Mesenchymal stem cell (in vitro differentiated cells and primary cell): ENCODE results near the gene NR2F1.

ENCODE experiments used
- DNase-seq: peaks from one replicate; pipeline ENCODE4 v3.0.0-alpha.2; 2013
- H2AFZ ChIP-seq: one replicate; pipeline ENCODE4 v1.6.1; 2013; ENCODE audit warnings: low read depth, mild to moderate bottlenecking, control low read depth, inconsistent platforms, low read length, moderate library complexity
- H2AK5ac ChIP-seq: 2 replicates; pipeline ENCODE4 v1.6.1; 2013; ENCODE audit warnings: low read length, moderate library complexity, mild to moderate bottlenecking, inconsistent platforms; ENCODE audit not compliant: severe bottlenecking
- H2BK120ac ChIP-seq: one replicate; pipeline ENCODE4 v1.6.1; 2013; ENCODE audit warnings: low read depth, mild to moderate bottlenecking, inconsistent platforms, low read length, moderate library complexity
- H2BK12ac ChIP-seq, 2 experiments: one replicate each; pipeline ENCODE4 v1.6.1; 2013; ENCODE audit warnings: inconsistent platforms in 2 of 2, low read length in 2 of 2, mild to moderate bottlenecking in 2 of 2, moderate library complexity in 2 of 2, control low read depth in 1 of 2
- H2BK15ac ChIP-seq: one replicate; pipeline ENCODE4 v1.6.1; 2013; ENCODE audit warnings: mild to moderate bottlenecking, low read depth, inconsistent platforms; ENCODE audit not compliant: poor library complexity, severe bottlenecking
- H2BK5ac ChIP-seq: 2 replicates; pipeline ENCODE4 v1.6.1; 2013; ENCODE audit warnings: low read depth, mild to moderate bottlenecking, low read length, control low read depth, inconsistent platforms; ENCODE audit not compliant: poor library complexity, severe bottlenecking
- H3K14ac ChIP-seq, 2 experiments: one replicate each; pipeline ENCODE4 v1.6.1; 2013; ENCODE audit warnings: inconsistent platforms in 2 of 2, low read length in 2 of 2, control low read depth in 1 of 2, mild to moderate bottlenecking in 1 of 2, moderate library complexity in 1 of 2
- H3K18ac ChIP-seq, 2 experiments: one replicate each; pipeline ENCODE4 v1.6.1; 2013; ENCODE audit warnings: inconsistent platforms in 2 of 2, low read length in 2 of 2, control low read depth in 1 of 2, low read depth in 1 of 2, mild to moderate bottlenecking in 1 of 2
- H3K23ac ChIP-seq, 2 experiments: one replicate each; pipeline ENCODE4 v1.6.1; 2013; ENCODE audit warnings: inconsistent platforms in 2 of 2, low read length in 2 of 2, mild to moderate bottlenecking in 2 of 2, moderate library complexity in 2 of 2, control low read depth in 1 of 2
- H3K27ac ChIP-seq: 2 replicates; pipeline ENCODE4 v1.5.1; 2013; ENCODE audit warnings: mild to moderate bottlenecking, moderate library complexity, low read length, control low read depth, inconsistent platforms; ENCODE audit not compliant: poor library complexity, severe bottlenecking
- H3K27me3 ChIP-seq, 2 experiments: 2 replicates each; pipeline versions ENCODE4 v1.6.1 to v1.7.0; 2013; ENCODE audit warnings: low read length in 2 of 2, mild to moderate bottlenecking in 2 of 2, moderate library complexity in 2 of 2, control low read depth in 1 of 2, inconsistent platforms in 1 of 2; ENCODE audit not compliant: control insufficient read depth in 1 of 2, insufficient read depth in 1 of 2
- H3K36me3 ChIP-seq, 2 experiments: 2 replicates each; pipeline versions ENCODE4 v1.6.1 to v1.7.0; 2013; ENCODE audit warnings: low read length in 2 of 2, control low read depth in 1 of 2, inconsistent platforms in 1 of 2, low read depth in 1 of 2, mild to moderate bottlenecking in 1 of 2; ENCODE audit not compliant: insufficient read depth in 2 of 2, control insufficient read depth in 1 of 2
- H3K4ac ChIP-seq, 2 experiments: one replicate each; pipeline ENCODE4 v1.6.1; 2013; ENCODE audit warnings: inconsistent platforms in 2 of 2, low read length in 2 of 2, mild to moderate bottlenecking in 2 of 2, moderate library complexity in 2 of 2, control low read depth in 1 of 2, low read depth in 1 of 2
- H3K4me1 ChIP-seq: 2 replicates; pipeline ENCODE4 v1.6.1; 2013; ENCODE audit warnings: low read depth, low read length, control low read depth; ENCODE audit not compliant: control insufficient read depth, insufficient read depth
- H3K4me2 ChIP-seq: 2 replicates; pipeline ENCODE4 v1.6.1; 2013; ENCODE audit warnings: low read length, mild to moderate bottlenecking, inconsistent platforms; ENCODE audit not compliant: poor library complexity, severe bottlenecking
- H3K4me3 ChIP-seq, 2 experiments: 2 replicates each; pipeline versions ENCODE4 v1.5.1 to v1.7.0; 2013; ENCODE audit warnings: low read length in 2 of 2, mild to moderate bottlenecking in 2 of 2, control low read depth in 1 of 2, low read depth in 1 of 2; ENCODE audit not compliant: insufficient read depth in 1 of 2
- H3K79me1 ChIP-seq: replicated peaks from 2 replicates; pipeline ENCODE4 v1.6.1; 2013; ENCODE audit warnings: mild to moderate bottlenecking, control low read depth, low read length, inconsistent platforms; ENCODE audit not compliant: poor library complexity, severe bottlenecking
- H3K9ac ChIP-seq: 2 replicates; pipeline ENCODE4 v1.7.0; 2013; ENCODE audit warnings: mild to moderate bottlenecking, low read length, moderate library complexity
- H3K9me3 ChIP-seq: 2 replicates; pipeline ENCODE4 v1.7.0; 2013; ENCODE audit warnings: mild to moderate bottlenecking, low read length; ENCODE audit not compliant: control insufficient read depth
- H4K8ac ChIP-seq: one replicate; pipeline ENCODE4 v1.6.1; 2013; ENCODE audit warnings: inconsistent platforms, mild to moderate bottlenecking, low read length, moderate library complexity
- H4K91ac ChIP-seq: one replicate; pipeline ENCODE4 v1.6.1; 2013; ENCODE audit warnings: mild to moderate bottlenecking, low read length, inconsistent platforms
- WGBS: methylation state at CpG from one replicate; pipeline ENCODE4 v1.1.7; 2013; ENCODE audit warnings: mixed read lengths; 5-methylcytosine and 5-hydroxymethylcytosine counted together

NR2F1 gene

GRCh38 chr5:93612855-93613243, 29.8 kb downstream of the NR2F1 start:
- no peak for DNase-seq
- Histone ChIP-seq H3K4me1 (peaks cover 8% of the 10 kb centered on the region), H4K91ac (no peak overlapping the region), H3K36me3 (no peaks in the 10 kb centered on the region), H3K4ac (no peak overlapping the region), H4K8ac (no peak overlapping the region), H2AFZ (no peak overlapping the region), H3K4me2 (no peak overlapping the region), H3K9me3 (no peaks in the 10 kb centered on the region), H3K27me3 (peaks cover 49 to 63% of the 10 kb centered on the region in 2 experiments), H2BK15ac (no peak overlapping the region), H2AK5ac (no peak overlapping the region), H3K4me3 (no peak overlapping the region), H3K23ac (no peak overlapping the region), H3K9ac (no peak overlapping the region), H3K18ac (no peak overlapping the region), H3K14ac (no peak overlapping the region), H2BK5ac (no peak overlapping the region), H2BK120ac (no peak overlapping the region), H3K27ac (no peak overlapping the region), H2BK12ac (no peak overlapping the region), H3K79me1 (no peaks in the 10 kb centered on the region)

DNA sequence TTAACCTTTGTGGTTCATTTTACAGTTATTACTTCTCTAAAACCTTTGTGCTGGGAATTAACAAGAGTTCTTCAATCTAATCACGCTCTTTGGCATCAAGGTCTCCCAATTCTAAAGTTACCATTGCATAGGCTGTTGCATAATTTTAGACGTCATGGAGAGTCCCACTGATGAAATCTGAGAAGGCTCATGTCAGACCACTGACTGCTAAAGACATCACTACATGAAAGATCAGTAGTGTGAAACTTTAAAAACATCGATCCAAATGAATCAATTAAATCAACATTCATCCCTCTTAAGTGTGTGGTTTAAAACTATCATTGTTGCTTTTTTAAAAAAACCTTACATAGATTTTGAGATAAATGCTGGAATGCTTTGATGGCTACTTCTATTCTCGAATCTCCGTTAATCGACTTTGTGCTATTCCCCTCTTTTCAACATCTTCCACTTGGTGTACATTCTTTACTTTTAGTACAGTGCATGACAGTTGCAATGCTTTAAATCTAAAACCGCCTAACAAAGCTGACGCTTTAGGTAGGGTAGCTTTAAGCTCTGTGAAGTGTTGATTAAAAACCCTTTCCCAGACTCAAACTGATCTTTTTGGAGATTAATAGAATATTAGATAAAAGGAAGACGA, 33.6 kb downstream of the NR2F1 start:
- no peak overlapping the region for H3K4me3 ChIP-seq
- no peak overlapping the region for H4K8ac ChIP-seq

GRCh38 chr5:93620487-93621326, 37.7 kb downstream of the NR2F1 start:
- Histone ChIP-seq H3K18ac (peak overlapping the region; percentile 26 to 84), H3K23ac (peak overlapping the region in 1 of 2 experiments; percentile 83), H3K4me3 (peak overlapping the region; percentile 86 to 90), H3K27me3 (no peaks in the 10 kb centered on the region), H2BK12ac (peak overlapping the region in 1 of 2 experiments; percentile 31), H3K4ac (peak overlapping the region in 1 of 2 experiments; percentile 37), H2BK120ac (no peak overlapping the region), H3K27ac (peak overlapping the region; percentile 49), H3K79me1 (no peaks in the 10 kb centered on the region), H3K4me2 (peak overlapping the region; percentile 93), H3K9ac (peak overlapping the region; percentile 88), H2BK5ac (peak overlapping the region; percentile 19), H3K9me3 (no peaks in the 10 kb centered on the region), H3K4me1 (no peaks in the 10 kb centered on the region), H4K8ac (no peak overlapping the region), H3K14ac (peak overlapping the region in 1 of 2 experiments; percentile 93), H4K91ac (no peak overlapping the region), H2BK15ac (peak overlapping the region; percentile 29), H2AFZ (peak overlapping the region; percentile 94), H3K36me3 (no peaks in the 10 kb centered on the region), H2AK5ac (no peak overlapping the region)
- under 1% methylated on average over 52 of the region's 75 CpGs for WGBS
- DNase-seq: peak; percentile 76

More for the DNA sequence above, 33.6 kb downstream of the NR2F1 start:
- Histone ChIP-seq H4K91ac (no peak overlapping the region), H2BK12ac (no peak overlapping the region), H2BK5ac (no peak overlapping the region), H2BK120ac (no peak overlapping the region), H3K4me2 (no peak overlapping the region), H3K27ac (no peak overlapping the region), H3K14ac (no peak overlapping the region), H3K4ac (no peak overlapping the region), H2BK15ac (no peak overlapping the region), H3K18ac (no peak overlapping the region), H3K9me3 (no peaks in the 10 kb centered on the region), H2AFZ (no peak overlapping the region), H3K27me3 (peaks cover 15 to 25% of the 10 kb centered on the region in 2 experiments), H3K36me3 (no peaks in the 10 kb centered on the region), H3K9ac (no peak overlapping the region), H3K79me1 (no peaks in the 10 kb centered on the region), H2AK5ac (no peak overlapping the region), H3K4me1 (peaks cover 7% of the 10 kb centered on the region), H3K23ac (no peak overlapping the region)
- DNase-seq: no peak
- WGBS: 25% methylated on average over 5 of the region's 9 CpGs

- Histone ChIP-seq H3K4me2 (peak overlapping the region; percentile 81), H3K18ac (peak overlapping the region in 1 of 2 experiments; percentile 84), H3K27me3 (no peaks in the 10 kb centered on the region), H3K9ac (peak overlapping the region; percentile 76), H2BK5ac (no peak overlapping the region), H3K27ac (no peak overlapping the region), H4K8ac (peak overlapping the region; percentile 19), H3K4me1 (no peaks in the 10 kb centered on the region), H3K4me3 (peak overlapping the region; percentile 73 to 90), H3K14ac (no peak overlapping the region), H3K9me3 (no peaks in the 10 kb centered on the region), H3K4ac (no peak overlapping the region), H4K91ac (no peak overlapping the region), H2BK15ac (peak overlapping the region; percentile 29), H3K79me1 (no peaks in the 10 kb centered on the region), H2BK12ac (peak overlapping the region in 1 of 2 experiments; percentile 31), H2AK5ac (no peak overlapping the region), H2AFZ (peak overlapping the region; percentile 94), H2BK120ac (no peak overlapping the region), H3K23ac (no peak overlapping the region), H3K36me3 (no peaks in the 10 kb centered on the region)
- peak; percentile 81 for DNase-seq
- WGBS: under 1% methylated on average over 33 of the region's 41 CpGs
These were observed 38.3 kb downstream of the NR2F1 start for GRCh38 chr5:93621327-93621798.
